Tibial artery (tissue), 4 donors: ENCODE results near the gene SORCS2.

ENCODE experiments used
- DNase-seq, 2 donors: peaks; one replicate each; pipeline ENCODE4 v3.0.0-alpha.2; 2019
- H3K27ac ChIP-seq, 2 donors: fragments of 200-600 bp; sonication (generic) in 1 of 2; 1 replicate in 1 of 2; 2 replicates in 1 of 2; pipeline ENCODE4 v1.5.1; 2018 to 2019; ENCODE audit warnings: mild to moderate bottlenecking in 1 of 2
- H3K27me3 ChIP-seq, 2 donors: fragments of 200-600 bp; sonication (generic) in 1 of 2; one replicate each; pipeline versions ENCODE4 v1.5.1 to v1.6.0; 2016 to 2019
- H3K36me3 ChIP-seq, 3 donors: fragments of 200-600 bp; sonication (generic) in 2 of 3; one replicate each; pipeline ENCODE4 v1.5.1; 2016 to 2019; ENCODE audit warnings: mild to moderate bottlenecking in 2 of 3
- H3K4me1 ChIP-seq, 4 donors: fragments of 200-600 bp; sonication (generic) in 2 of 4; 1 replicate in 3 of 4; 2 replicates in 1 of 4; pipeline ENCODE4 v1.5.1; 2016 to 2019
- H3K4me3 ChIP-seq, 2 donors: fragments of 200-600 bp; sonication (generic) in 1 of 2; 1 replicate in 1 of 2; 2 replicates in 1 of 2; pipeline ENCODE4 v1.5.1; 2018 to 2019; ENCODE audit warnings: mild to moderate bottlenecking in 2 of 2
- H3K9me3 ChIP-seq, 3 donors: fragments of 200-600 bp; sonication (generic) in 1 of 3; one replicate each; pipeline ENCODE4 v1.5.1; 2016 to 2019
- intact Hi-C: fragments of 100-400 bp; cut with DNase I; formaldehyde crosslinking; loops from one replicate; pipeline ENCODE4 v1.15.0; 2023; ENCODE audit warnings: low total_unique reads
- TF ChIP-seq, protein P1 (sequence below), 2 experiments: fragments of 200-600 bp in 1 of 2; fragments of 450-650 bp in 1 of 2; IDR thresholded peaks; one replicate each; pipeline ENCODE4 v1.5.1; 2017 to 2019; ENCODE audit warnings: antibody characterized with exemption in 2 of 2, mild to moderate bottlenecking in 1 of 2, moderate library complexity in 1 of 2

The SORCS2 gene

DNA sequence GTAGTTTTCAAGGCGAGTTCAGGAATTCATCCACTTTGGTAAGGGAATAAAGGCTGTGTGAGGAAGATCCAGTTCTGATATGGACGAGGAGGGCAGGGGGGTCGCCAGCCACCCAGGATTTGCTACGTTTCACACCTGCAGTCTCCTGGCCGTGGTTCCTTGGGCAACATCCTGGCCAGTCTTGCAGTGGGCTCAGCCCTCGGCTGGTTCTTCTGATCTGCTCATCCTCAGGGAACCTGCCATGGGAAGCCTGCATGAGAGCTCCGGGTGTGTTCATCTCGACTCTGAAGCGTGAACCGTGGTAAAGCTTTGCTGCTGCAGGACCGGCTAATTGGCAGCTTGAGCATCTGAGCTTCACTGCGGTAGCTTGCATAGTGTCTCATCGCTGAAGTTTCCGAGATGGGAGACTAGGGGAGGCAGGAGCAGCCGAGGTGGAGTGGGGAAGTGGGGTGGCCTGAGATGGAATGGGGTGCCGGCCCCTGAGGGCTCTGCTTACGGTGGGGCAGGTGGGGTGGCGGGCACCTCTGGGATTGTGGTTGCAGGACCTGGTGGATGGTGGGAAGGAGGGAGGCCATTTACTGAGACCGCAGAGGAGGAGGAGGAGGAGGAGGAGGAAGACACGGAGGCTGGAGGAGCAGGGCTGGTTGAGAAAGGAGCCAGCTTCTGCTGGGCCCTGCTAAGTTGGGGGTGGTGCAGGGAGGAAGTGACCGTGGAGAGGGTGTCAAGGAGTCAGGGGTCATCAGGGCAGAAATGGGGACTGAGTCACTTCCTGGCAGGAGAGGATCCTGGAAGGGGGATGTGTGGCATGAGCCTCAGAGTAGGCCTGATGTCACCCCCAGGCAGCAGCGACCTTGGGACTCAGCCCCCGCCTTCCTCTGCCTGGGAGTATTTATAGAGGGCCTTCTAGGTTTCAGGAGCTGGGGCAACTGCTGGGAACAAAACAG, 455.5 kb downstream of the SORCS2 start:
- Histone ChIP-seq H3K27ac (no peak overlapping the region), H3K9me3 (peaks cover 0 to 11% (median 9%) of the 10 kb centered on the region in 3 donors), H3K27me3 (peaks cover 0 to 24% of the 10 kb centered on the region in 2 donors), H3K4me3 (no peak overlapping the region), H3K4me1 (peaks cover 0 to 4% (median 0%) of the 10 kb centered on the region in 4 donors), H3K36me3 (no peaks in the 10 kb centered on the region)
- TF ChIP-seq, protein P1, sequence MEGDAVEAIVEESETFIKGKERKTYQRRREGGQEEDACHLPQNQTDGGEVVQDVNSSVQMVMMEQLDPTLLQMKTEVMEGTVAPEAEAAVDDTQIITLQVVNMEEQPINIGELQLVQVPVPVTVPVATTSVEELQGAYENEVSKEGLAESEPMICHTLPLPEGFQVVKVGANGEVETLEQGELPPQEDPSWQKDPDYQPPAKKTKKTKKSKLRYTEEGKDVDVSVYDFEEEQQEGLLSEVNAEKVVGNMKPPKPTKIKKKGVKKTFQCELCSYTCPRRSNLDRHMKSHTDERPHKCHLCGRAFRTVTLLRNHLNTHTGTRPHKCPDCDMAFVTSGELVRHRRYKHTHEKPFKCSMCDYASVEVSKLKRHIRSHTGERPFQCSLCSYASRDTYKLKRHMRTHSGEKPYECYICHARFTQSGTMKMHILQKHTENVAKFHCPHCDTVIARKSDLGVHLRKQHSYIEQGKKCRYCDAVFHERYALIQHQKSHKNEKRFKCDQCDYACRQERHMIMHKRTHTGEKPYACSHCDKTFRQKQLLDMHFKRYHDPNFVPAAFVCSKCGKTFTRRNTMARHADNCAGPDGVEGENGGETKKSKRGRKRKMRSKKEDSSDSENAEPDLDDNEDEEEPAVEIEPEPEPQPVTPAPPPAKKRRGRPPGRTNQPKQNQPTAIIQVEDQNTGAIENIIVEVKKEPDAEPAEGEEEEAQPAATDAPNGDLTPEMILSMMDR (IDR thresholded peaks at IDR 0.05) = no peak
- DNase-seq = peak in 1 of 2 donors; percentile 37
- intact Hi-C loops = no loop called here

DNA sequence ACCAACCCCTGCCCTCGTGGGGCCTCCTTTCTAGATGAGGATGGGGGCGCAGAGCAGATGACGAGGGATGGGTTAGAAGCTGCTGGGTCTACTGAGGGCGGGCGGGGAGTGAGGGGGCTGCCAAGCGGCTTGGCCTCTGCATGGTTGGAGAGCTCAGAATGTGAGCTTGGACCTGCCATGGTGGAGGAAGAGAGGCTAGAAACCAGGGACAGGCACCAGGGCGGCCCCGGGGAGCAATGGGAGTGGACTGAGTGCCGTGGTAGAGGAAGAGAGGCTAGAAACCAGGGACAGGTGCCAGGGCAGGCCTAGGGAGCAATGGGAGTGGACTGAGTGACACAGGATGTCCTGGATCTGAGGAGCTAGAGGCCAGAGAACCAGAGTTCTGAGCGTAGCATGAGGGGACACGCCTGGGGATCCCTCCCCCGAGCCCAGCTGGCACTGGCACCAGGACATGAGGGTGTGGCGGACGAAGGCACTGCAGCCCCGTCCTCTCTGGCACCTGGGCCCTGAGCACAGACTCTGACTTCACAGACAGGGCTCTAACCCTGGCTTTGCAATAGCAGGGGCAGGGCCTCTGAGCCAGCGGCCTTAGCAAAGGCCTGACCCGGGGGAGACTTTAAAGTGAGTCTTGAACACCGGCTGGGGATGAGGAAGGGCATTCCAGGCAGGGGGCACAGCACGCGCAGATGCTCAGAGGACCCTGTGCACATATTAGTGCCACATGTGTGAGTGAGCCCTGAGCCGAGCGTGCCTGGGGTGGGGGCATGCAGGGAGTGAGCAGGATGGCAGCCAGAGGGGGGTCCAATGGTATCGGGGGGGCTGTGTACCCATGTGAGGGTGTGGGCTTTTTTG, 456.4 kb downstream of the SORCS2 start:
- intact Hi-C loops = no loop called here
- Histone ChIP-seq H3K27ac (no peak overlapping the region), H3K9me3 (peaks cover 0 to 11% (median 9%) of the 10 kb centered on the region in 3 donors), H3K36me3 (no peaks in the 10 kb centered on the region), H3K4me1 (peaks cover 0 to 4% (median 0%) of the 10 kb centered on the region in 4 donors), H3K4me3 (no peak overlapping the region), H3K27me3 (peaks cover 0 to 31% of the 10 kb centered on the region in 2 donors)
- no peak for DNase-seq
- TF ChIP-seq, protein P1 (IDR thresholded peaks at IDR 0.05) = no peak

DNA sequence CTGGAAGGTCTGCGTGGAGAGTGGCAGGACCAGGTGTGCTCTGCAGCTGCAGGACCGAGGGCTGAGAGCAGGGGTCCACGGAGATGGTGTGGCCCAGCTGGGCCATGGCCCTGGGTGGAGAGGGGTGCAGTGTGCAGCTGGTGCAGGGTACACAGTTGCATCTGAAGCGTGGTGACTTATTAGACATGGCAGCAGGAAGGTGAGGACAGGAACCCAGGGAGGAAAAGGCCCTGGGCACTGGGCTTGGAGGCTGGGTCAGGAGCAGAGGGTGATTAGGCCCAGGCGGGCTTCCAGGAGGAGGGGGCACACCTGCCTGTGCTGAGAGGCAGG, 457.0 kb downstream of the SORCS2 start:
- H3K27me3 ChIP-seq = peaks cover 0 to 35% of the 10 kb centered on the region in 2 donors
- DNase-seq = no peak
- no peak overlapping the region for H3K4me3 ChIP-seq
- intact Hi-C loops = no loop called here
- TF ChIP-seq, protein P1 (IDR thresholded peaks at IDR 0.05) = no peak
- H3K36me3 ChIP-seq = no peaks in the 10 kb centered on the region
- H3K9me3 ChIP-seq = peaks cover 0 to 7% (median 3%) of the 10 kb centered on the region in 3 donors
- no peak overlapping the region for H3K27ac ChIP-seq
- H3K4me1 ChIP-seq = peaks cover 0 to 4% (median 0%) of the 10 kb centered on the region in 4 donors

DNA sequence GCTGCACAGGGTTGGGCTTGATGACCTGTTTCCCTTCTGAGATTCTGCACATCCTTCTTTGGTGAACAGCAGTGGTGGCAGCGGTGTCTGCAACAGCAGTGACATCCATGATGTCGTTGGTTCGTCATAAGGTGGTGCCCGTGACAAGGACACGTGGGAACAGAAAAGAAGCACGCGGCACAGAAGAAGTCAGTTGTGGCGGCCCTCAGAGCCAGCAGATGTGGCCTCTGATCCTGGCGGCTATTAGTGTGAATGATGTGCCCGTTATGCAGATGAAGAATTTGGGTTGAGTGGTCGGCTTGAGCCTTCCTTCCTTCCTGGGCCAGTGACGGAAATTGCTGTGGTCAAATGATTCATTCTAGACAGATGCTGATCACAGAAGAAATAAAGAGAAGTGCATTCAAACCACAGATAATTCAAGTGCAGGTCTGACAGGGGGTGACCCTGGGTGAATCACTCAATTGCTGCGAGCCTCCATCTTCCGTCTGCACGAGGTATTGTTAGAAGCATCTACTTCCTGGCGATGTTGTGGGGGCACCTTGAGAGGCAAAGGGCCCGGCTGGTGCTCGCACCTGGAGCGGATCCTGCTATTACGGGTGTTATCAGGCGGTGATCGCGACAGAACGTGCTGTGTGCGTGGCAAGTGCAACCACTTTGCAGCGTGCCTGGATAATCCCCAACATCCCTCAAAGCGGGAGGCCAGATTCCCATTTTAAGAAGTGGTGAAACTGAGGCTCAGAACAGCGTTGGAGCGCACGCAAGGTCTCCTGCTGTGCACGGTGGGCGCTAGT, 457.6 kb downstream of the SORCS2 start:
- Histone ChIP-seq H3K27ac (no peak overlapping the region), H3K4me3 (no peak overlapping the region), H3K27me3 (peaks cover 0 to 41% of the 10 kb centered on the region in 2 donors), H3K9me3 (peaks cover 0 to 1% (median 0%) of the 10 kb centered on the region in 3 donors), H3K36me3 (no peaks in the 10 kb centered on the region), H3K4me1 (peaks cover 0 to 4% (median 0%) of the 10 kb centered on the region in 4 donors)
- TF ChIP-seq, protein P1 (IDR thresholded peaks at IDR 0.05) = no peak
- intact Hi-C loops = no loop called here
- DNase-seq = no peak
